Smooth muscle cell (in vitro differentiated cells): ENCODE data around the gene FRRS1. TPM values are rescaled to one million over a fixed set of nuclear protein-coding genes. Genes with fewer than 3 reads are reported as not detected.
A peak's percentile ranks its signal among the peaks of the same experiment; 100 is the strongest.
"Not testable (repeated sequence)": the region's sequence is repeated elsewhere in the genome, so short reads cannot be mapped to it uniquely, and the experiment has no call there.

Experiments
- DNase-seq: peaks from one replicate; lab custom pipeline; 2025; ENCODE audit not compliant: unreplicated experiment; lab: John Stamatoyannopoulos, UW
- H2AFZ ChIP-seq: fragments of 200-600 bp; sonication (generic); 2 replicates; pipeline ENCODE4 v1.6.0; 2016; ENCODE audit warnings: antibody characterized with exemption, low read depth, mild to moderate bottlenecking
- H3F3A ChIP-seq: fragments of 200-600 bp; sonication (generic); 2 replicates; pipeline ENCODE4 v1.6.0; 2017; ENCODE audit warnings: antibody characterized with exemption, low read depth
- H3K27ac ChIP-seq: fragments of 200-600 bp; sonication (generic); 2 replicates; pipeline ENCODE4 v1.5.1; 2016; ENCODE audit warnings: low read depth, mild to moderate bottlenecking
- H3K27me3 ChIP-seq: fragments of 200-600 bp; sonication (generic); 2 replicates; pipeline ENCODE4 v1.6.1; 2016; ENCODE audit warnings: low read depth, mild to moderate bottlenecking
- H3K36me3 ChIP-seq: fragments of 200-600 bp; sonication (generic); 2 replicates; pipeline ENCODE4 v1.5.1; 2016; ENCODE audit warnings: low read depth
- H3K4me1 ChIP-seq: fragments of 200-600 bp; sonication (generic); 2 replicates; pipeline ENCODE4 v1.5.1; 2016; ENCODE audit warnings: low read depth
- H3K4me2 ChIP-seq: fragments of 200-600 bp; sonication (generic); 2 replicates; pipeline ENCODE4 v1.6.0; 2016; ENCODE audit warnings: mild to moderate bottlenecking
- H3K4me3 ChIP-seq: fragments of 200-600 bp; sonication (generic); 2 replicates; pipeline ENCODE4 v1.5.1; 2016; ENCODE audit warnings: mild to moderate bottlenecking
- H3K79me2 ChIP-seq: fragments of 200-600 bp; sonication (generic); 2 replicates; pipeline ENCODE4 v1.6.0; 2016; ENCODE audit warnings: low read depth, mild to moderate bottlenecking
- H3K9ac ChIP-seq: fragments of 200-600 bp; sonication (generic); 2 replicates; pipeline ENCODE4 v1.6.0; 2016; ENCODE audit warnings: low read depth
- H3K9me3 ChIP-seq: fragments of 200-600 bp; sonication (generic); replicated peaks from 2 replicates; pipeline ENCODE4 v1.5.1; 2016; ENCODE audit warnings: low read depth
- H4K20me1 ChIP-seq: fragments of 200-600 bp; sonication (generic); 2 replicates; pipeline ENCODE4 v1.6.0; 2016; ENCODE audit warnings: low read depth
- WGBS: methylation state at CpG from one replicate; pipeline ENCODE4 v1.1.7; 2016; ENCODE audit warnings: low lambda C conversion rate; 5-methylcytosine and 5-hydroxymethylcytosine counted together
- polyA plus RNA-seq: library from polyadenylated mRNA; unstranded; fragments of >200 nt; fragmentation: Nextera tagmentation; extraction: Ambion mirVana; gene quantifications from 2 replicates; pipeline ENCODE4 v1.2.1, GENCODE V29; 2016
- total RNA-seq: library from RNA; depleted of rRNA; stranded (reverse); fragments of >200 nt; gene quantifications from 2 replicates; pipeline ENCODE4 v1.2.3, GENCODE V29; 2014
- TF ChIP-seq, protein P1 (sequence below): fragments of 200-600 bp; sonication (generic); IDR thresholded peaks from 2 replicates; pipeline ENCODE4 v1.5.1; 2017; ENCODE audit warnings: borderline replicate concordance, mild to moderate bottlenecking, antibody characterized with exemption; ENCODE audit not compliant: insufficient read depth, poor library complexity, severe bottlenecking

The FRRS1 gene
- total and polyA plus RNA-seq, 2 experiments from 2014 or later: 0.79 to 17.0 TPM

- no peak overlapping the region for H3K27ac ChIP-seq
- no peaks in the 10 kb centered on the region for H3K27me3 ChIP-seq
- H3K36me3 ChIP-seq: no peaks in the 10 kb centered on the region
- no peak overlapping the region for H3K9ac ChIP-seq
- H3K4me1 ChIP-seq: peaks cover 9% of the 10 kb centered on the region
- no peak overlapping the region for H3K4me2 ChIP-seq
- no peaks in the 10 kb centered on the region for H4K20me1 ChIP-seq
- no peaks in the 10 kb centered on the region for H3K9me3 ChIP-seq
- H2AFZ ChIP-seq: peak overlapping the region; percentile 41
- H3K79me2 ChIP-seq: no peaks in the 10 kb centered on the region
- TF ChIP-seq, protein P1, sequence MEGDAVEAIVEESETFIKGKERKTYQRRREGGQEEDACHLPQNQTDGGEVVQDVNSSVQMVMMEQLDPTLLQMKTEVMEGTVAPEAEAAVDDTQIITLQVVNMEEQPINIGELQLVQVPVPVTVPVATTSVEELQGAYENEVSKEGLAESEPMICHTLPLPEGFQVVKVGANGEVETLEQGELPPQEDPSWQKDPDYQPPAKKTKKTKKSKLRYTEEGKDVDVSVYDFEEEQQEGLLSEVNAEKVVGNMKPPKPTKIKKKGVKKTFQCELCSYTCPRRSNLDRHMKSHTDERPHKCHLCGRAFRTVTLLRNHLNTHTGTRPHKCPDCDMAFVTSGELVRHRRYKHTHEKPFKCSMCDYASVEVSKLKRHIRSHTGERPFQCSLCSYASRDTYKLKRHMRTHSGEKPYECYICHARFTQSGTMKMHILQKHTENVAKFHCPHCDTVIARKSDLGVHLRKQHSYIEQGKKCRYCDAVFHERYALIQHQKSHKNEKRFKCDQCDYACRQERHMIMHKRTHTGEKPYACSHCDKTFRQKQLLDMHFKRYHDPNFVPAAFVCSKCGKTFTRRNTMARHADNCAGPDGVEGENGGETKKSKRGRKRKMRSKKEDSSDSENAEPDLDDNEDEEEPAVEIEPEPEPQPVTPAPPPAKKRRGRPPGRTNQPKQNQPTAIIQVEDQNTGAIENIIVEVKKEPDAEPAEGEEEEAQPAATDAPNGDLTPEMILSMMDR: no peak
- 86% methylated on average over 1 of the region's 1 CpG for WGBS
- DNase-seq: no peak
- no peak overlapping the region for H3K4me3 ChIP-seq
- H3F3A ChIP-seq: no peaks in the 10 kb centered on the region
These were observed 44.6 kb upstream of the FRRS1 start for GRCh38 chr1:99811075-99811474.

DNA sequence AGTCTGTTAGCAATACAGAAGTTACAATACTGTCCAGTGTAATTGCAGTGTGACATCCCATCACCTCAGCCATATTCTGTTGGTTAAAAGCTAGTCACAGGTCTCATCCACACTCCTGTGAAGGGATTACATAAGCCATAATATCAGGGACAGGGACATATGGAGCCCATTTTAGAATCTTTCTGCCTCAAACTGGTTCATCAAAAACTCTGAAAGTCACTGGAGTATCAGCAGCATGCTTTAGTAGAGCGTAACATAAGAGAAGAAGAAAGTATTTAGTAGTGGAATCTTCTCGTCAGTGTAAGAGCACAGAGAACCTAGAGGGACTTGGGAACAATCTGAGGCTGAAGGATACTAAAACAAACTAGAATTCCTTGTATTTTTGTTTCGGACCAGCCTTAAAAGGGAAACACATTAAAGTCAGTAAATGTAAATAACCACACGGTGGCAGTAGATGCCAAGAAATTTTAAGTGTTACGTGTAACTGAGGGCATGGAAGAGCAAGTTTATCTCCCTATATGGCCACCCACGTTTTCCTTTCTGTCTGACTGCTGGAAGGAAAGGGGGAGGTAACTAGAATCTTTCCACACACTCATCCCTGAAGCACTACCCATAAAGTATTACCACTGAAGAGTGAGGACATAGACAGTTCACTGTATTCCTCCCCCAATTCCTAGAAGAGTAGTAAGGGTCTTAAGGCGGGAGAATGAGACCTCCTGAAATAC is 42.1 kb upstream of the FRRS1 start:
- H3K79me2 ChIP-seq: no peaks in the 10 kb centered on the region
- no peaks in the 10 kb centered on the region for H3K36me3 ChIP-seq
- no peaks in the 10 kb centered on the region for H3K27me3 ChIP-seq
- H2AFZ ChIP-seq: peak overlapping the region; percentile 96
- no peak for DNase-seq
- H3K27ac ChIP-seq: peak overlapping the region; percentile 80
- peaks cover 5% of the 10 kb centered on the region for H3K4me1 ChIP-seq
- no peaks in the 10 kb centered on the region for H4K20me1 ChIP-seq
- H3K4me3 ChIP-seq: peak overlapping the region; percentile 28
- H3K4me2 ChIP-seq: peak overlapping the region; percentile 74
- H3F3A ChIP-seq: no peaks in the 10 kb centered on the region
- H3K9ac ChIP-seq: peak overlapping the region; percentile 71
- no peaks in the 10 kb centered on the region for H3K9me3 ChIP-seq
- TF ChIP-seq, protein P1: peak; percentile 69
- WGBS: 8% methylated on average over 7 of the region's 7 CpGs

DNA sequence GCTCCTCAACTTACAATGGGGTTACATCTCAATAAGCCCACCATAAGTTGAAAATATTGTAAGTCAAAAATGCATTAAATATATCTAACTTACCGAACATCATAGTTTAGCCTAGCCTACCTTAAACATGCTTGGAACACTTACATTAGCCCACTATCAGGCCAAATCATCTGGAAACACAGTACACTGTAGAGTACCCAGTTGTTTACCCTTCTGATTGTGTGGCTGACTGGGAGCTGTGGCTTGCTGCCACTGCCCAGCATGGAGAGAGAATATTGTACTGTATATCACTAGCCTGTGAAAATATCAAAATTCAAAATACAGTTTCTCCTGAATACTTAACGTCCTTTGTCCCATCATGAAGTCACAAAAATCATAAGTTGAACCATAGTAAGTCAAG is 40.4 kb upstream of the FRRS1 start:
- Histone ChIP-seq H3F3A (no peaks in the 10 kb centered on the region), H3K4me3 (no peak overlapping the region), H4K20me1 (no peaks in the 10 kb centered on the region), H3K79me2 (no peaks in the 10 kb centered on the region), H3K27me3 (no peaks in the 10 kb centered on the region), H3K36me3 (no peaks in the 10 kb centered on the region), H3K4me1 (peaks cover 5% of the 10 kb centered on the region), H3K4me2 (no peak overlapping the region), H2AFZ (no peak overlapping the region), H3K27ac (no peak overlapping the region), H3K9ac (no peak overlapping the region), H3K9me3 (no peaks in the 10 kb centered on the region)
- DNase-seq: no peak
- WGBS: 87% methylated on average over 2 of the region's 2 CpGs
- TF ChIP-seq, protein P1: no peak

DNA sequence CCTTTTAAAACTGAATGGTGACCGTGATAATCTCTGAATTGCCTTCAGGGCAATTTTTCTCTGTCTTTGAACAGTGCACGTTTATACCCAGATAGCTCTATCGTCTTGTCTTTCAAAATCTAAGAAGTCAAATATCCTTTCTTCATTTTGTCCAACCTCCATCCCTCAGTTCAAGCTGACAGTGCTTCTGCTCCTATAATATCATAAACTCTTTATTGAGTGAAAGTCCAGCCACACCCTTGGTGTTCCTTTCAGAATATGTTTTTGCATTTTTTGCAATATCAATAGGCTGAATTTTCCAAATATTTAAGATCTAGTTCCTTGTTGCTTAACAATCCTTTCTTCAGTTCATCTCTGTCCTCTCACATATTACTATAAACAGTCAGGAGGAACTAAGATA is 35.1 kb upstream of the FRRS1 start:
- no peaks in the 10 kb centered on the region for H3K4me1 ChIP-seq

DNA sequence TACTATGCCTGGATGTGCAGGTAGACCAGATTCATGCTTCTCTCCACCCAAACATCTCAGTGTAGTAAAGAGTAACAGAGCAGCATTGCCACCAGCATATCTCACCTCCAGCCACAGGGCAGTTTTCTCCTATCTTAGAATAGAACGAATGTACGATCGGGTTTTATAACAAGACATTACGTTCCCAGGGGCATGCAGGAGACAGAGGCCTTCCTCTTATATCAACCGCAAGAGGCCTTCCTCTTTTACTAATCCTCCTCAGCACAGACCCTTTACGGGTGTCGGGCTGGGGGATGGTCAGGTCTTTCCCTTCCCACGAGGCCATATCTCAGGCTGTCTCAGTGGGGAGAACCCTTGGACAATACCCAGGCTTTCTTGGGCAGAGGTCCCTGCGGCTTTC is 27.4 kb upstream of the FRRS1 start:
- WGBS: 84% methylated on average over 9 of the region's 9 CpGs
- not testable (repeated sequence) for H3K4me3 ChIP-seq, H4K20me1 ChIP-seq, H3K27ac ChIP-seq, H2AFZ ChIP-seq, H3K4me1 ChIP-seq, H3K4me2 ChIP-seq, H3K36me3 ChIP-seq, H3K27me3 ChIP-seq, H3K9me3 ChIP-seq, H3K79me2 ChIP-seq, H3K9ac ChIP-seq, DNase-seq, H3F3A ChIP-seq

More for the DNA sequence above, 35.1 kb upstream of the FRRS1 start:
- no peak for DNase-seq
- no peaks in the 10 kb centered on the region for H3K36me3 ChIP-seq
- no peaks in the 10 kb centered on the region for H3K27me3 ChIP-seq
- H3K4me3 ChIP-seq: no peak overlapping the region
- H3K4me2 ChIP-seq: no peak overlapping the region
- TF ChIP-seq, protein P1: no peak
- no peaks in the 10 kb centered on the region for H3K9me3 ChIP-seq
- no peaks in the 10 kb centered on the region for H3F3A ChIP-seq
- WGBS: 97% methylated on average over 3 of the region's 3 CpGs
- no peak overlapping the region for H3K27ac ChIP-seq
- no peak overlapping the region for H3K9ac ChIP-seq
- H3K79me2 ChIP-seq: no peaks in the 10 kb centered on the region
- H2AFZ ChIP-seq: no peak overlapping the region
- H4K20me1 ChIP-seq: no peaks in the 10 kb centered on the region
